ENCODE measurements around the gene TCF7L2.

The TCF7L2 gene

GRCh38 chr10:112991888-112992491 is 41.9 kb downstream of the TCF7L2 start:
- DNase-seq (ENCODE audit: low read depth in 2 of 3, low spot score in 2 of 3) = no peak

- no peak for DNase-seq (ENCODE audit: low read depth in 2 of 3, low spot score in 2 of 3)
Measured at GRCh38 chr10:112996462-112996861, 46.4 kb downstream of the TCF7L2 start.

- no peak for DNase-seq (ENCODE audit: low read depth in 2 of 3, low spot score in 2 of 3)
Measured at GRCh38 chr10:112999102-112999501, 49.1 kb downstream of the TCF7L2 start.

GRCh38 chr10:113000442-113000841 is 50.4 kb downstream of the TCF7L2 start:
- DNase-seq (ENCODE audit: low read depth in 2 of 3, low spot score in 2 of 3) = no peak

- no peak for DNase-seq (ENCODE audit: low read depth in 2 of 3, low spot score in 2 of 3)
Measured at GRCh38 chr10:113000876-113001598, 51.0 kb downstream of the TCF7L2 start.

- DNase-seq (ENCODE audit: low read depth in 2 of 3, low spot score in 2 of 3) = no peak
Measured at GRCh38 chr10:113001599-113002448, 51.8 kb downstream of the TCF7L2 start.

GRCh38 chr10:113002449-113002777 is 52.4 kb downstream of the TCF7L2 start:
- DNase-seq (ENCODE audit: low read depth in 2 of 3, low spot score in 2 of 3) = no peak

GRCh38 chr10:113003052-113003451 is 53.0 kb downstream of the TCF7L2 start:
- no peak for DNase-seq (ENCODE audit: low read depth in 2 of 3, low spot score in 2 of 3)

- no peak for DNase-seq (ENCODE audit: low read depth in 2 of 3, low spot score in 2 of 3)
Measured at GRCh38 chr10:113004069-113004618, 54.1 kb downstream of the TCF7L2 start.

GRCh38 chr10:113005380-113005779 is 55.3 kb downstream of the TCF7L2 start:
- no peak for DNase-seq (ENCODE audit: low read depth in 2 of 3, low spot score in 2 of 3)

GRCh38 chr10:113006656-113007342 is 56.8 kb downstream of the TCF7L2 start:
- no peak for DNase-seq (ENCODE audit: low read depth in 2 of 3, low spot score in 2 of 3)

- DNase-seq (ENCODE audit: low read depth in 2 of 3, low spot score in 2 of 3) = no peak
Measured at GRCh38 chr10:113007343-113007771, 57.3 kb downstream of the TCF7L2 start.

- DNase-seq (ENCODE audit: low read depth in 2 of 3, low spot score in 2 of 3) = no peak
Measured at GRCh38 chr10:113007821-113008220, 57.8 kb downstream of the TCF7L2 start.

GRCh38 chr10:113011592-113012374 is 61.7 kb downstream of the TCF7L2 start:
- no peak for DNase-seq (ENCODE audit: low read depth in 2 of 3, low spot score in 2 of 3)

GRCh38 chr10:113015201-113015600 is 65.2 kb downstream of the TCF7L2 start:
- no peak for DNase-seq (ENCODE audit: low read depth in 2 of 3, low spot score in 2 of 3)

GRCh38 chr10:113017376-113017775 is 67.3 kb downstream of the TCF7L2 start:
- no peak for DNase-seq (ENCODE audit: low read depth in 2 of 3, low spot score in 2 of 3)

GRCh38 chr10:113018034-113018433 is 68.0 kb downstream of the TCF7L2 start:
- DNase-seq (ENCODE audit: low read depth in 2 of 3, low spot score in 2 of 3) = no peak

GRCh38 chr10:113019096-113019495 is 69.0 kb downstream of the TCF7L2 start:
- no peak for DNase-seq (ENCODE audit: low read depth in 2 of 3, low spot score in 2 of 3)

GRCh38 chr10:113019692-113020474 is 69.8 kb downstream of the TCF7L2 start:
- no peak for DNase-seq (ENCODE audit: low read depth in 2 of 3, low spot score in 2 of 3)

GRCh38 chr10:113020475-113020753 is 70.4 kb downstream of the TCF7L2 start:
- no peak for DNase-seq (ENCODE audit: low read depth in 2 of 3, low spot score in 2 of 3)
